Muscle layer of duodenum (tissue), 2 donors: Measurements from ENCODE around the gene DPYSL5.
"Not testable (repeated sequence)": the region's sequence is repeated elsewhere in the genome, so short reads cannot be mapped to it uniquely, and the experiment has no call there.

Experiments
- H3K27ac ChIP-seq: one replicate; pipeline ENCODE4 v1.7.0; 2013; ENCODE audit warnings: mild to moderate bottlenecking, low read length
- H3K27me3 ChIP-seq: one replicate; pipeline ENCODE4 v1.7.0; 2013; ENCODE audit warnings: low read depth, mild to moderate bottlenecking, control low read depth, low read length
- H3K36me3 ChIP-seq, 2 donors: one replicate each; pipeline ENCODE4 v1.7.0; 2013; ENCODE audit warnings: low read length in 2 of 2, control low read depth in 1 of 2, mild to moderate bottlenecking in 1 of 2; ENCODE audit not compliant: insufficient read depth in 2 of 2, control insufficient read depth in 1 of 2
- H3K4me1 ChIP-seq, 2 donors: one replicate each; pipeline ENCODE4 v1.7.0; 2013; ENCODE audit warnings: low read length in 2 of 2, mild to moderate bottlenecking in 2 of 2, control low read depth in 1 of 2, moderate library complexity in 1 of 2; ENCODE audit not compliant: insufficient read depth in 2 of 2, control insufficient read depth in 1 of 2
- H3K4me3 ChIP-seq, 2 donors: one replicate each; pipeline ENCODE4 v1.7.0; 2013; ENCODE audit warnings: low read length in 2 of 2, low read depth in 1 of 2, mild to moderate bottlenecking in 1 of 2
- H3K9me3 ChIP-seq, 2 donors: one replicate each; pipeline ENCODE4 v1.7.0; 2013; ENCODE audit warnings: low read length in 2 of 2, control low read depth in 1 of 2, mild to moderate bottlenecking in 1 of 2; ENCODE audit not compliant: control insufficient read depth in 1 of 2
- donor health status: healthy.

The DPYSL5 gene

GRCh38 chr2:26814072-26814765 is 33.7 kb upstream of the DPYSL5 start:
- H3K27me3 ChIP-seq, H3K4me1 ChIP-seq, H3K36me3 ChIP-seq, H3K4me3 ChIP-seq, H3K9me3 ChIP-seq, H3K27ac ChIP-seq: not testable (repeated sequence)

GRCh38 chr2:26816893-26817292 is 31.0 kb upstream of the DPYSL5 start:
- Histone ChIP-seq H3K27me3 (no peaks in the 10 kb centered on the region), H3K36me3 (no peaks in the 10 kb centered on the region), H3K4me1 (no peaks in the 10 kb centered on the region), H3K9me3 (no peaks in the 10 kb centered on the region), H3K27ac (no peak overlapping the region), H3K4me3 (no peak overlapping the region)

DNA sequence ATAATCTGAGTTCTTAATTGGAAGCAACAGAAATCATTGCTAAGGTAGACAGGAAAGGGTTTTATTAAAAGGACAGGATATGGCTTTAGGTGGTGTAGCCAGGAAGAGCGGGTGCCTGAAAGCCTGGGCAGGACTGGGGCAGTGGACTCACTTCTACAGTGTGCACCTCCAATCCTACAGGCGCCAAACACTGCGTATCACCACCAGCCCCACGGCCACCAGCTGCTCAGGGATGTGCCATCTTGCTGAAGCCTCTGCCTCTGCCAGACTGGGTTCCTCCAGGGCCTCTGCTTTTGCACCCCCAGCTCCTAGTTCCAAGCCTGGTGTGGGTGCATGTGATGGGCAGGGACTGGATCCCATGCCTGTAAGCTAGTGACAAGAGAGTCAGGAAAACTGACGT is 29.7 kb upstream of the DPYSL5 start:
- Histone ChIP-seq H3K36me3 (no peaks in the 10 kb centered on the region), H3K9me3 (no peaks in the 10 kb centered on the region), H3K4me1 (no peaks in the 10 kb centered on the region), H3K27ac (no peak overlapping the region), H3K4me3 (no peak overlapping the region), H3K27me3 (no peaks in the 10 kb centered on the region)

DNA sequence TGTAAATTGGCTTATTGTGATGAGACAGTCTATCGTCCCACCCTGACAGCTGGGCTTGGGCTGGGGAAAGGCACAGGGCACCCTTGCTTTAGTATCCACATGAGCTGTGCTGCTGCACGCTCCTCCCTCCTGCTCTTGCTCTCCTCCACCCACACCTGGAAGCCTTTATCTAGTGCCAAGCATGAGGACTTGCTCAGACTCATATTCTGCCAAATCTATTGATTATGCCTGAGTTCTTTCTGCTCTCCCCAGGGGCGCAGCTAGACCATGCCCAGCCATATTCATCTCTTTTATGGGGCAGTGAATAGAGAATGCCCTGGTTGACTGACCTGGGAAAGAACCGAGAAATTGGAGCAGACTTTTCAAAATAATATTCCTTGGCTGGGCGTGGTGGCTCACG is 29.0 kb upstream of the DPYSL5 start:
- no peaks in the 10 kb centered on the region for H3K9me3 ChIP-seq
- H3K27me3 ChIP-seq, result no peaks in the 10 kb centered on the region
- H3K27ac ChIP-seq, result no peak overlapping the region
- H3K36me3 ChIP-seq, result no peaks in the 10 kb centered on the region
- no peak overlapping the region for H3K4me3 ChIP-seq
- H3K4me1 ChIP-seq, result no peaks in the 10 kb centered on the region

- H3K4me3 ChIP-seq, result no peak overlapping the region
- H3K27ac ChIP-seq, result no peak overlapping the region
- no peaks in the 10 kb centered on the region for H3K36me3 ChIP-seq
- H3K9me3 ChIP-seq, result no peaks in the 10 kb centered on the region
- no peaks in the 10 kb centered on the region for H3K27me3 ChIP-seq
- no peaks in the 10 kb centered on the region for H3K4me1 ChIP-seq
Measured at GRCh38 chr2:26820932-26821331, 27.0 kb upstream of the DPYSL5 start.

GRCh38 chr2:26822877-26823276 is 25.1 kb upstream of the DPYSL5 start:
- H3K27ac ChIP-seq, result no peak overlapping the region
- no peaks in the 10 kb centered on the region for H3K4me1 ChIP-seq
- no peaks in the 10 kb centered on the region for H3K36me3 ChIP-seq
- H3K27me3 ChIP-seq, result no peaks in the 10 kb centered on the region
- no peak overlapping the region for H3K4me3 ChIP-seq
- H3K9me3 ChIP-seq, result no peaks in the 10 kb centered on the region

- no peak overlapping the region for H3K27ac ChIP-seq
- H3K36me3 ChIP-seq, result no peaks in the 10 kb centered on the region
- H3K4me1 ChIP-seq, result no peaks in the 10 kb centered on the region
- H3K9me3 ChIP-seq, result no peaks in the 10 kb centered on the region
- H3K4me3 ChIP-seq, result no peak overlapping the region
- H3K27me3 ChIP-seq, result no peaks in the 10 kb centered on the region
Measured at GRCh38 chr2:26838121-26838906, 9.6 kb upstream of the DPYSL5 start.

DNA sequence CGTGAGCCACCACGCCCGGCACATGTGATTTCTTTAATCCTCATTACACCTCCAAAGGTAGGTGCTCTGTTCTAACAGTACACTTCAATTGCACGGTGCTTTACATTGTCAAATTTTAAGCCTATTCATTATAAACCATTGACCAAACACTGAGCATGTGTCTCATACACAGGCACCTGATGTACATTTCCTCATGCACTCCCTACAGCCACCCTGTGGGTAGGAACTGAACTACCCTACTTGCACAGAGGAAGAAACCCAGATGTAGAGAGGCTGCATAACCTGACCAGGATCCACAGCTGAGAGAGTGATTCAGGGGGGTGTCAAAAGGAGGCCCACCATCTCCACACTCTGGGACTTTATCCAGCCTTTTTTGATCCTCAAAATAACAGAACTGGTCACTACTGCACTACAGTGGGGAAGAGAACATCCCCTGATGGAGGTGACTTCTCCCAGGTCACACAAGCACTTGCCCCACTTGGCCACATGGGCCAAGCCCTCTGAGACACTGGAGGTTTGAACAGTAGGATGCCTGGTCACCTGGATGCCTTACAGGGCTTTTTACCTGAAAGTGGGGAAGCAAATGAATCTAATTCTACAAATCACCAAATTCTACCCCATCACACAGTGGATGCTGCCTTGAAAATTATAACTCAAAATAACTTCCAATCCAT is 6.9 kb upstream of the DPYSL5 start:
- Histone ChIP-seq H3K4me1 (no peaks in the 10 kb centered on the region), H3K27me3 (peaks cover 9% of the 10 kb centered on the region), H3K9me3 (no peaks in the 10 kb centered on the region), H3K27ac (no peak overlapping the region), H3K36me3 (no peaks in the 10 kb centered on the region), H3K4me3 (no peak overlapping the region)

DNA sequence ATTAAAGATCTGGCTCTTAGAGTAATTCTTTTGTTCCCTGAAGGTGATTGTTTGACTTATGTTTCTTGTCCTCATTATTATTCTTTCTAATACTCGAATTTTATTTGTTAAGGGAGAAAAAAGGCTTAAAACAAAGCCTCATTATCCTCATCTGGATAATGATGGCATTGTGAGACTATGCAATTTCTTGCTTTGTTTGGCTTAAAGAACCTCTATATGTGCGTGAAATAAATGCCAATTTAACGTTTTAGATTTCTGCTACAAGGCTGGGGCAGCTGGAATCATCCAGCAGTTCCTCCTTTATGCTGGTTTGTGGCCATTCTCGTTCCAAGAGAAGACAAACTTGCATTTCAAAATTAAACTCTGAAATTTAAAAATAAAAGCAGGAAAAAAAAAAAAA is 4.9 kb upstream of the DPYSL5 start:
- Histone ChIP-seq H3K9me3 (no peaks in the 10 kb centered on the region), H3K27ac (no peak overlapping the region), H3K27me3 (peaks cover 24% of the 10 kb centered on the region), H3K4me1 (peaks cover 0 to 17% of the 10 kb centered on the region in 2 donors), H3K4me3 (no peak overlapping the region), H3K36me3 (no peaks in the 10 kb centered on the region)

DNA sequence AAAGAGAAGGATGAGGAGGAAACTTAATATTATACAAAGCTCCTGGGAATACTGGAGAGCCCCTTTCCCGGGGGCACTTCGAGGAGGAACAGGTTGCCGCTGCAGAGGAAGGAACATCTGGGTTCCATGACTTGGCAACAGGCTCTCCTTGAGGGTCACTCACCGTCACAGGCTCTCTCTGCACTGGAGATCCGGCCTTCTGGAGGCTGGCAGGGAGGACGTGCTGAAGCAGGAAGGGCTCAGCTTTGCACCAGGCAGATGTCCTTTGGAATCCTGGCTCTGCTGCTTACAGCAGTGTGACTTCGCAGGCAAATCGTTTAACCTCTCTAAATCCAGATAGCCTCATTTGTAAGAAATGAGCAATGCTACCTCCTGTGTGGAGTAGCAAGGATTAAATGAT is 2.9 kb upstream of the DPYSL5 start:
- peaks cover 42% of the 10 kb centered on the region for H3K27me3 ChIP-seq
- H3K4me1 ChIP-seq, result peaks cover 0 to 37% of the 10 kb centered on the region in 2 donors

More for the DNA sequence above, 2.9 kb upstream of the DPYSL5 start:
- H3K36me3 ChIP-seq, result no peaks in the 10 kb centered on the region
- no peaks in the 10 kb centered on the region for H3K9me3 ChIP-seq
- no peak overlapping the region for H3K27ac ChIP-seq
- H3K4me3 ChIP-seq, result no peak overlapping the region
